Left lung (tissue), 10 donors: ENCODE results near the gene NCBP2L. TPM values are rescaled to one million over a fixed set of nuclear protein-coding genes. Genes with fewer than 3 reads are reported as not detected.

Experiments
- ATAC-seq: fragments of 200-7000 bp; cut with Tn5 transposase; one replicate; pipeline ENCODE4 v1.9.1; 2020; ENCODE audit warnings: moderate library complexity
- DNase-seq, 4 donors: peaks; one replicate each; pipeline ENCODE4 v3.0.0-alpha.2; 2013 to 2020
- H3K27ac ChIP-seq, 2 donors: fragments of 200-600 bp; sonication (generic) in 1 of 2; one replicate each; pipeline versions ENCODE4 v1.5.0 to v1.8.0; 2020 to 2021
- H3K27me3 ChIP-seq, 2 donors: fragments of 200-600 bp; sonication (generic) in 1 of 2; one replicate each; pipeline versions ENCODE4 v1.5.0 to v1.8.0; 2020 to 2021
- H3K36me3 ChIP-seq, 2 donors: fragments of 200-600 bp; sonication (generic) in 1 of 2; one replicate each; pipeline versions ENCODE4 v1.5.0 to v1.8.0; 2020 to 2021
- H3K4me1 ChIP-seq, 2 donors: fragments of 200-600 bp; one replicate each; pipeline ENCODE4 v1.8.0; 2021
- H3K4me3 ChIP-seq, 2 donors: fragments of 200-600 bp; sonication (generic) in 1 of 2; one replicate each; pipeline versions ENCODE4 v1.5.0 to v1.8.0; 2020 to 2021; ENCODE audit warnings: mild to moderate bottlenecking in 1 of 2
- H3K9me3 ChIP-seq, 2 donors: fragments of 200-600 bp; sonication (generic) in 1 of 2; one replicate each; pipeline versions ENCODE4 v1.5.0 to v1.8.0; 2020 to 2021
- intact Hi-C, 2 donors: fragments of 100-400 bp; cut with DNase I; formaldehyde crosslinking; loops; one replicate each; pipeline versions ENCODE4 v1.11.2 to v1.14.2; 2022
- polyA plus RNA-seq, 6 donors: library from polyadenylated mRNA; unstranded; fragments of 120-200 nt; gene quantifications; one replicate each; pipeline ENCODE4 v1.2.1, GENCODE V29; 2013; ENCODE audit not compliant: insufficient read length in 6 of 6
- total RNA-seq, 2 donors: library from RNA; stranded (reverse); fragmentation: NEBNext Ultra II Directional; extraction: Animal tissue kit (Norgen Biotek cat#: 25700); gene quantifications; one replicate each; pipeline ENCODE4 v1.2.1, GENCODE V29; 2021
- TF ChIP-seq, protein P1 (sequence below), 2 donors: fragments of 200-600 bp; sonication (generic) in 1 of 2; IDR thresholded peaks; one replicate each; pipeline versions ENCODE4 v1.5.0 to v1.8.0; 2021; ENCODE audit warnings: antibody characterized with exemption in 2 of 2
- donor health status: DM: no; HTN: yes; CAD: no.
- donor health status: DM: no; HTN: no; CAD: no.

The NCBP2L gene
- total and polyA plus RNA-seq, 8 donors, result 0.14 to 0.38 (median 0.20) TPM; not detected in 3

GRCh38 chrX:107738272-107738671, 39.3 kb upstream of the NCBP2L start:
- DNase-seq (no peak), ATAC-seq (no peak)
- Histone ChIP-seq H3K36me3 (no peaks in the 10 kb centered on the region), H3K4me3 (no peak overlapping the region), H3K4me1 (peaks cover 16 to 24% of the 10 kb centered on the region in 2 donors), H3K27ac (no peak overlapping the region), H3K27me3 (no peaks in the 10 kb centered on the region), H3K9me3 (no peaks in the 10 kb centered on the region)
- intact Hi-C loops, result no loop called here
- TF ChIP-seq, protein P1, sequence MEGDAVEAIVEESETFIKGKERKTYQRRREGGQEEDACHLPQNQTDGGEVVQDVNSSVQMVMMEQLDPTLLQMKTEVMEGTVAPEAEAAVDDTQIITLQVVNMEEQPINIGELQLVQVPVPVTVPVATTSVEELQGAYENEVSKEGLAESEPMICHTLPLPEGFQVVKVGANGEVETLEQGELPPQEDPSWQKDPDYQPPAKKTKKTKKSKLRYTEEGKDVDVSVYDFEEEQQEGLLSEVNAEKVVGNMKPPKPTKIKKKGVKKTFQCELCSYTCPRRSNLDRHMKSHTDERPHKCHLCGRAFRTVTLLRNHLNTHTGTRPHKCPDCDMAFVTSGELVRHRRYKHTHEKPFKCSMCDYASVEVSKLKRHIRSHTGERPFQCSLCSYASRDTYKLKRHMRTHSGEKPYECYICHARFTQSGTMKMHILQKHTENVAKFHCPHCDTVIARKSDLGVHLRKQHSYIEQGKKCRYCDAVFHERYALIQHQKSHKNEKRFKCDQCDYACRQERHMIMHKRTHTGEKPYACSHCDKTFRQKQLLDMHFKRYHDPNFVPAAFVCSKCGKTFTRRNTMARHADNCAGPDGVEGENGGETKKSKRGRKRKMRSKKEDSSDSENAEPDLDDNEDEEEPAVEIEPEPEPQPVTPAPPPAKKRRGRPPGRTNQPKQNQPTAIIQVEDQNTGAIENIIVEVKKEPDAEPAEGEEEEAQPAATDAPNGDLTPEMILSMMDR (IDR thresholded peaks at IDR 0.05), result no peak

GRCh38 chrX:107738768-107739167, 38.8 kb upstream of the NCBP2L start:
- no peak overlapping the region for H3K27ac ChIP-seq
- DNase-seq (no peak), ATAC-seq (no peak)
- intact Hi-C loops, result no loop called here
- no peaks in the 10 kb centered on the region for H3K36me3 ChIP-seq
- TF ChIP-seq, protein P1 (IDR thresholded peaks at IDR 0.05), result no peak
- H3K4me1 ChIP-seq, result peaks cover 16 to 25% of the 10 kb centered on the region in 2 donors
- H3K9me3 ChIP-seq, result no peaks in the 10 kb centered on the region
- no peaks in the 10 kb centered on the region for H3K27me3 ChIP-seq
- H3K4me3 ChIP-seq, result no peak overlapping the region

DNA sequence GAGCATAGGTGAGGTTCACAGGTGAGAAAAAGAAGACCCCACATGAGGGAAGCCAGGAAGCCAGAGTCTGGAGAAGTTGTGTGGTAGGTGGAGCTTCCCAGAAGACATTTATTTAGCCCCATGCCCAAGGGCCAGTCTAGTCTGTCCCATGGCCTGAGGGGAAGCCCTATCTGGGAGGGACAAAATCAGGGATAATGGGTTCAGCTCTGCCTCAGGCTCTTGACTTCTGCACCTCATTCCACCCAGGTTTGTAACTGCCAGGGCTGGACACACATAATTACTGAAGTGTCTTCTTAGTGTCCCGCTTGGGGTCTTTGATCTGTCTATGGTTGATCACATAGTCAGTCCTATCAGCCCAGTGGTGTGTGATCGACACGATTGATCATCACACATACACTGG, 38.0 kb upstream of the NCBP2L start:
- H3K27ac ChIP-seq, result no peak overlapping the region
- peaks cover 16 to 25% of the 10 kb centered on the region in 2 donors for H3K4me1 ChIP-seq
- ATAC-seq (no peak), DNase-seq (no peak)
- H3K4me3 ChIP-seq, result no peak overlapping the region
- H3K36me3 ChIP-seq, result no peaks in the 10 kb centered on the region
- no peaks in the 10 kb centered on the region for H3K9me3 ChIP-seq
- intact Hi-C loops, result no loop called here
- no peaks in the 10 kb centered on the region for H3K27me3 ChIP-seq
- TF ChIP-seq, protein P1 (IDR thresholded peaks at IDR 0.05), result no peak

- no peaks in the 10 kb centered on the region for H3K9me3 ChIP-seq
- intact Hi-C loops, result no loop called here
- no peak for ATAC-seq
- no peak overlapping the region for H3K4me3 ChIP-seq
- H3K27ac ChIP-seq, result peak overlapping the region; percentile 73 to 84
- no peaks in the 10 kb centered on the region for H3K27me3 ChIP-seq
- TF ChIP-seq, protein P1 (IDR thresholded peaks at IDR 0.05), result no peak
- H3K36me3 ChIP-seq, result no peaks in the 10 kb centered on the region
- H3K4me1 ChIP-seq, result peaks cover 16 to 25% of the 10 kb centered on the region in 2 donors
- no peak for DNase-seq
Observed at GRCh38 chrX:107741404-107741790, 36.1 kb upstream of the NCBP2L start.

GRCh38 chrX:107742700-107743191, 34.8 kb upstream of the NCBP2L start:
- Histone ChIP-seq H3K27ac (peak overlapping the region; percentile 73 to 84), H3K27me3 (no peaks in the 10 kb centered on the region), H3K4me1 (peaks cover 16 to 25% of the 10 kb centered on the region in 2 donors), H3K4me3 (no peak overlapping the region), H3K9me3 (no peaks in the 10 kb centered on the region), H3K36me3 (no peaks in the 10 kb centered on the region)
- intact Hi-C loops, result no loop called here
- ATAC-seq (no peak), DNase-seq (no peak)
- TF ChIP-seq, protein P1 (IDR thresholded peaks at IDR 0.05), result no peak
